Activated CD8-positive, alpha-beta memory T cell treated with anti-CD3 and anti-CD28 coated beads, Interleukin-2, amount 50 U/mL, for 48 hours (primary cell): ENCODE data around the gene IFNAR1.

Experiments used
- DNase-seq: peaks from one replicate; pipeline ENCODE4 v3.0.0-alpha.2; 2020

The IFNAR1 gene

GRCh38 chr21:33403786-33404585, 79.2 kb downstream of the IFNAR1 start:
- DNase-seq, result peak; percentile 72

- no peak for DNase-seq
Measured at GRCh38 chr21:33406493-33406892, 81.7 kb downstream of the IFNAR1 start.
